Keratinocyte (primary cell): ENCODE data around the gene RDH13. TPM values are rescaled to one million over a fixed set of nuclear protein-coding genes. Genes with fewer than 3 reads are reported as not detected.
"Not testable (repeated sequence)": the region's sequence is repeated elsewhere in the genome, so short reads cannot be mapped to it uniquely, and the experiment has no call there.

Experiments used
- DNase-seq: peaks from one replicate; pipeline ENCODE4 v3.0.0-alpha.2; 2011; ENCODE audit warnings: low read depth, missing footprints, low spot score
- FAIRE-seq: peaks from 2 replicates; lab custom pipeline; 2011; peaks lifted over from hg19 to GRCh38; lab: Jason Lieb, UNC
- H2AFZ ChIP-seq: 2 replicates; pipeline ENCODE4 v1.6.0; 2012; ENCODE audit warnings: low read length, control low read depth, inconsistent platforms; ENCODE audit not compliant: control insufficient read depth
- H3K27ac ChIP-seq: 2 replicates; pipeline ENCODE4 v1.5.1; 2011; ENCODE audit warnings: low read length; ENCODE audit not compliant: control insufficient read depth, insufficient read depth
- H3K27me3 ChIP-seq: 3 replicates; pipeline ENCODE4 v1.6.0; 2011; ENCODE audit warnings: low read length; ENCODE audit not compliant: control insufficient read depth, insufficient read depth; ENCODE audit errors: extremely low read depth
- H3K36me3 ChIP-seq, 2 experiments: 2 replicates in 1 of 2; 3 replicates in 1 of 2; pipeline ENCODE4 v1.5.1; 2011; ENCODE audit warnings: low read length in 2 of 2, mild to moderate bottlenecking in 1 of 2; ENCODE audit not compliant: control insufficient read depth in 2 of 2, insufficient read depth in 2 of 2; ENCODE audit errors: extremely low read depth in 1 of 2
- H3K4me1 ChIP-seq: 3 replicates; pipeline ENCODE4 v1.5.1; 2011; ENCODE audit warnings: low read length; ENCODE audit not compliant: control insufficient read depth, insufficient read depth; ENCODE audit errors: extremely low read depth
- H3K4me2 ChIP-seq: 3 replicates; pipeline ENCODE4 v1.6.0; 2011; ENCODE audit warnings: low read depth, low read length; ENCODE audit not compliant: control insufficient read depth, insufficient read depth; ENCODE audit errors: extremely low read depth
- H3K4me3 ChIP-seq, 3 experiments: fragments of 200-600 bp in 1 of 3; sonication (generic) in 1 of 3; 2 replicates in 2 of 3; 3 replicates in 1 of 3; pipeline ENCODE4 v1.5.1; 2011 to 2016; ENCODE audit warnings: low read length in 3 of 3, mild to moderate bottlenecking in 3 of 3, control low read depth in 2 of 3, inconsistent platforms in 1 of 3, low read depth in 1 of 3, mixed read lengths in 1 of 3, mixed run types in 1 of 3, moderate library complexity in 1 of 3; ENCODE audit not compliant: control insufficient read depth in 2 of 3, insufficient read depth in 2 of 3; ENCODE audit errors: extremely low read depth in 1 of 3
- H3K79me2 ChIP-seq: 2 replicates; pipeline ENCODE4 v1.6.0; 2012; ENCODE audit warnings: low read length; ENCODE audit not compliant: control insufficient read depth, insufficient read depth
- H3K9ac ChIP-seq: 3 replicates; pipeline ENCODE4 v1.6.0; 2011; ENCODE audit warnings: low read length; ENCODE audit not compliant: control insufficient read depth, insufficient read depth; ENCODE audit errors: extremely low read depth
- H3K9me1 ChIP-seq: 3 replicates; pipeline ENCODE4 v1.6.0; 2011; ENCODE audit warnings: low read length; ENCODE audit not compliant: control insufficient read depth, insufficient read depth; ENCODE audit errors: extremely low read depth
- H3K9me3 ChIP-seq: 2 replicates; pipeline ENCODE4 v1.5.1; 2012; ENCODE audit warnings: low read depth, low read length; ENCODE audit not compliant: control insufficient read depth
- H4K20me1 ChIP-seq: 3 replicates; pipeline ENCODE4 v1.6.0; 2011; ENCODE audit warnings: low read length; ENCODE audit not compliant: control insufficient read depth, insufficient read depth; ENCODE audit errors: extremely low read depth
- EZH2 ChIP-seq: IDR thresholded peaks from one replicate; pipeline ENCODE4 v1.6.1; 2012; ENCODE audit warnings: inconsistent platforms, mild to moderate bottlenecking, low read length, moderate library complexity
- dilution Hi-C: fragments of 300-500 bp; cut with MboI; formaldehyde crosslinking; loops from one replicate; pipeline ENCODE4 v1.7.0; 2020; ENCODE audit warnings: low sequenced_read_pairs; ENCODE audit not compliant: extremely low pct_ligation_motif_present
- polyA plus RNA-seq, 5 experiments: library from polyadenylated mRNA; depleted of rRNA in 3 of 5; stranded (reverse) in 3 of 5; stranded (forward) in 1 of 5; unstranded in 1 of 5; fragments of >200 nt; gene quantifications; 1 replicate in 1 of 5; 2 replicates in 3 of 5; 3 replicates in 1 of 5; pipeline versions ENCODE4 v1.2.1 to v1.2.3, GENCODE V29; 2011 to 2012; ENCODE audit warnings: missing spikeins in 2 of 5, low read depth in 1 of 5, low replicate concordance in 1 of 5
- TF ChIP-seq, protein P1 (sequence below), 3 experiments: IDR thresholded peaks in 1 of 3; conservative IDR thresholded peaks in 1 of 3; optimal IDR thresholded peaks in 1 of 3; 2 replicates in 2 of 3; 3 replicates in 1 of 3; pipeline versions ENCODE3 to v1.5.1; 2011; ENCODE audit warnings: low read length in 3 of 3, mild to moderate bottlenecking in 3 of 3, moderate library complexity in 2 of 3, control low read depth in 1 of 3, inconsistent platforms in 1 of 3; ENCODE audit not compliant: insufficient read depth in 2 of 3; ENCODE audit errors: extremely low read depth in 1 of 3

RDH13 gene
- polyA plus RNA-seq, 1 donor (not counting 4 experiments of a cell fraction or from before 2014, with no cell fraction given): 10.6 TPM

DNA sequence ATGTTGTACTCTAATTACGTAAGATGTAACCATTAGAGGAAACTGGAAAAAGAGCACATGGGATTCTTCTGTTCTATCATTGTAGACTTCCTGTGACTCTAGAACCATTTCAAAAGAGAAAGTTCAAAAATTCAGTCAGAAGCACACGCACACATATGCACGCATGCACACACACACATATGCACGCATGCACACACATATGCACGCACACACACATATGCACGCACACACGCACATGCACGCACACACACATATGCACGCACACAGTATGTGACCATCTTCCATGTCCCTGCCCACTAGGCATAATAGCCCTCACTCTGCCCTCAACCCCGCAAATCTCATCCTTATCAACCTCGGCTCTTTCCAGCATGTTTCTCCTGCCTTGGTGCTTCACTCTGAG is 38.8 kb downstream of the RDH13 start:
- FAIRE-seq: no peak
- Histone ChIP-seq H3K27ac (no peak overlapping the region), H3K79me2 (peaks cover 12% of the 10 kb centered on the region)

DNA sequence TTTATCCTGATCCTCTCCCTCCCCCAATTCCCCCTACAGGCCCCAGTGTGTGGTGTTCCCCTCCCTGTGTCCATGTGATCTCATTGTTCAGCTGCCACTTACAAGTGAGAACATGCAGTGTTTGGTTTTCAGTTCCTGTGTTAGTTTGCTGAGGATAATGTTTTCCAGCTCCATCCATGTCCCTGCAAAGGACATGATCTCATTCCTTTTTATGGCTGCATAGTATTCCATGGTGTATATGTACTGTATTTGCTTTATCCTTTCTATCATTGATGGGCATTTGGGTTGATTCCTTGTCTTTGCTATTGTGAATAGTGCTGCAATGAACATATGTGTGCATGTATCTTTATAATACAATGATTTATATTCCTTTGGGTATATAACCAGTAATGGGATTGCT is 42.6 kb downstream of the RDH13 start:
- H3K4me1 ChIP-seq, H3K9ac ChIP-seq, dilution Hi-C loops, H3K27ac ChIP-seq, H3K4me2 ChIP-seq, DNase-seq, H3K9me3 ChIP-seq, H3K4me3 ChIP-seq, H3K9me1 ChIP-seq, H3K27me3 ChIP-seq, FAIRE-seq, H2AFZ ChIP-seq, H3K36me3 ChIP-seq, H4K20me1 ChIP-seq: not testable (repeated sequence)
- H3K79me2 ChIP-seq: peaks cover 12% of the 10 kb centered on the region

More for the DNA sequence above, 38.8 kb downstream of the RDH13 start:
- no peak for TF ChIP-seq EZH2
- TF ChIP-seq, protein P1, sequence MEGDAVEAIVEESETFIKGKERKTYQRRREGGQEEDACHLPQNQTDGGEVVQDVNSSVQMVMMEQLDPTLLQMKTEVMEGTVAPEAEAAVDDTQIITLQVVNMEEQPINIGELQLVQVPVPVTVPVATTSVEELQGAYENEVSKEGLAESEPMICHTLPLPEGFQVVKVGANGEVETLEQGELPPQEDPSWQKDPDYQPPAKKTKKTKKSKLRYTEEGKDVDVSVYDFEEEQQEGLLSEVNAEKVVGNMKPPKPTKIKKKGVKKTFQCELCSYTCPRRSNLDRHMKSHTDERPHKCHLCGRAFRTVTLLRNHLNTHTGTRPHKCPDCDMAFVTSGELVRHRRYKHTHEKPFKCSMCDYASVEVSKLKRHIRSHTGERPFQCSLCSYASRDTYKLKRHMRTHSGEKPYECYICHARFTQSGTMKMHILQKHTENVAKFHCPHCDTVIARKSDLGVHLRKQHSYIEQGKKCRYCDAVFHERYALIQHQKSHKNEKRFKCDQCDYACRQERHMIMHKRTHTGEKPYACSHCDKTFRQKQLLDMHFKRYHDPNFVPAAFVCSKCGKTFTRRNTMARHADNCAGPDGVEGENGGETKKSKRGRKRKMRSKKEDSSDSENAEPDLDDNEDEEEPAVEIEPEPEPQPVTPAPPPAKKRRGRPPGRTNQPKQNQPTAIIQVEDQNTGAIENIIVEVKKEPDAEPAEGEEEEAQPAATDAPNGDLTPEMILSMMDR (optimal IDR thresholded peaks at IDR 0.05 in 1 of 3, IDR thresholded peaks at IDR 0.05 in 1 of 3, conservative IDR thresholded peaks at IDR 0.05 in 1 of 3; ENCODE audit: extremely low read depth in 1 of 3, insufficient read depth in 2 of 3, low read length in 3 of 3): no peak
- DNase-seq: no peak
- H3K4me1 ChIP-seq: no peaks in the 10 kb centered on the region
- H3K9ac ChIP-seq: no peak overlapping the region
- H3K4me3 ChIP-seq: no peak overlapping the region
- H4K20me1 ChIP-seq: no peaks in the 10 kb centered on the region
- no peaks in the 10 kb centered on the region for H3K36me3 ChIP-seq
- no peak overlapping the region for H2AFZ ChIP-seq
- H3K27me3 ChIP-seq: no peaks in the 10 kb centered on the region
- dilution Hi-C loops: no loop called here
- no peaks in the 10 kb centered on the region for H3K9me1 ChIP-seq
- no peak overlapping the region for H3K4me2 ChIP-seq
- H3K9me3 ChIP-seq: no peaks in the 10 kb centered on the region

DNA sequence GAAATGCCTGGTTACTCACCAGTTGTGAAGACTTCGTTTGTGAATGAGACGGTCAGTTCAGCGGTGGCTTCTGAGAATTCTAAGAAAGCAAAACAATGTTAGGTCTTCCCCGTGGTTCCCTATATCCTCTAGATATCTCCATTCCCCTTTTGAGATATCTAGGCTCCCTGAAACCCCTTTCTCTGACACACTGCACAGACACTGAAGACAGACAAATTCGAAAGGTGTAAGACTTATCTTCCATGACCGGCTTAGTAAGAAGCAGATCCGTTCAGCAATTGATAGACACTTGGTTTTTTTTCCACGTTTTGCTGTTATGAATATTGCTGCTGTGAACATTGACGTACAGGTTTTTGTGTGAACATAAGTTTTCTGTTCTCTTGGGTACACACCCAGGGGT is 44.3 kb downstream of the RDH13 start:
- DNase-seq (no peak), FAIRE-seq (no peak)
- dilution Hi-C loops: no loop called here
- Histone ChIP-seq H3K4me3 (no peak overlapping the region), H3K4me2 (no peak overlapping the region), H3K79me2 (peaks cover 4% of the 10 kb centered on the region), H3K9me1 (no peaks in the 10 kb centered on the region), H2AFZ (no peak overlapping the region), H3K27ac (no peak overlapping the region), H3K4me1 (no peaks in the 10 kb centered on the region), H3K9ac (no peak overlapping the region), H3K9me3 (no peaks in the 10 kb centered on the region), H3K27me3 (no peaks in the 10 kb centered on the region), H3K36me3 (no peaks in the 10 kb centered on the region), H4K20me1 (no peaks in the 10 kb centered on the region)
- no peak for TF ChIP-seq EZH2
- TF ChIP-seq, protein P1 (optimal IDR thresholded peaks at IDR 0.05 in 1 of 3, IDR thresholded peaks at IDR 0.05 in 1 of 3, conservative IDR thresholded peaks at IDR 0.05 in 1 of 3; ENCODE audit: extremely low read depth in 1 of 3, insufficient read depth in 2 of 3, low read length in 3 of 3): no peak
